Type B pancreatic cell (in vitro differentiated cells): Measurements from ENCODE around the gene FLRT2. TPM values are rescaled to one million over a fixed set of nuclear protein-coding genes. Genes with fewer than 3 reads are reported as not detected.

Experiments
- DNase-seq: peaks from one replicate; pipeline ENCODE4 v3.0.0; 2021; ENCODE audit warnings: mixed read lengths; ENCODE audit not compliant: unreplicated experiment; ENCODE audit errors: extremely low spot score
- H3K27ac Mint-ChIP-seq: 2 replicates; pipeline ENCODE4 v1.8.0; 2021; ENCODE audit warnings: mild to moderate bottlenecking, mixed read lengths
- H3K27me3 Mint-ChIP-seq: 2 replicates; pipeline ENCODE4 v1.8.0; 2021; ENCODE audit warnings: mixed read lengths
- H3K36me3 Mint-ChIP-seq: 2 replicates; pipeline ENCODE4 v1.8.0; 2021; ENCODE audit warnings: mixed read lengths
- H3K4me1 Mint-ChIP-seq: one replicate; pipeline ENCODE4 v1.8.0; 2021; ENCODE audit warnings: mixed read lengths; ENCODE audit not compliant: unreplicated experiment
- H3K4me3 Mint-ChIP-seq: 2 replicates; pipeline ENCODE4 v1.8.0; 2021; ENCODE audit warnings: mild to moderate bottlenecking, mixed read lengths
- H3K9me3 Mint-ChIP-seq: 2 replicates; pipeline ENCODE4 v1.8.0; 2021; ENCODE audit warnings: mixed read lengths
- total RNA-seq: library from RNA; stranded (reverse); gene quantifications from 2 replicates; pipeline ENCODE4 v1.2.1, GENCODE V29; 2021; ENCODE audit warnings: low replicate concordance
- TF ChIP-seq, protein P1 (sequence below): fragments of 200-600 bp; sonication (generic); conservative IDR thresholded peaks from 2 replicates; pipeline ENCODE4 v1.5.0; 2021; ENCODE audit warnings: antibody characterized with exemption, mild to moderate bottlenecking

FLRT2 gene
- total RNA-seq, 1 donor from 2014 or later: 127 TPM

DNA sequence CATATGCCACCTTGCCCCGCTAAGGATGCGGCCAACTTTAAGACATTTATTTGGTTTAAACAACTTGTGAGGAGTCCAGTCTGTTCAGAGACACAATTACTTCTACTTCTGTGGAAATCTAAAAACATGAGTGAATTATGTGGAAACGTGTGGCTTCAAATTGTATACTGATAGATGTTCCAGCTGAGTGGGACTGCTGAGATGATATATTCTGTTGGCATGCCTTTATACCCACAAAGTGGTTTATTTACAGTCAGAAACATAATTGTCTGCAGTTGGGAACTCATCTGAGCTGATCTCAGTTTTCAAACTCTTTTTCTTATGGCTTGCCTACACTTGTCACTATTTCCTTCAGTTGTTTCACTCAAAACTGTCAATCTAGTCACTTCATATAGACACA lies 67.8 kb downstream of the FLRT2 start:
- H3K36me3 Mint-ChIP-seq: peaks cover 31% of the 10 kb centered on the region

DNA sequence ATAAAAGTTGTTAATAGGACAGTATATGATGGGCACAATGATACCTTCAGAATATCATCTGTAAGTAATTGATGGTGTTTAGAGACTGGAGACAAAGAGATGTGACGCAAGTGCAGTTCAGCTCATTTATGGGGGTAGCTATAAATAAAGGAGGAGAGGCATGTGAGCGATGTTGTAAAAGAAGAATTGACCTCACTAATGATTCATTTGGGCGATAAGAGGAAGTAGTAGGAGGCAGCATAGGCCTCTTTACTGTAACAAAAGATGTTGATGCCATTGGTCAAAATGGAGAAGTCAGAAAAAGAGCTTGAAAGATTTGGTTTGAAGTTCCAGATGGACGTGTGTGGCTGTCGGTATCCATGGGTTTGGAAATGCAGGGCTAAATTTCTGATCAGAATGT lies 70.0 kb downstream of the FLRT2 start:
- Mint-ChIP-seq H3K36me3 (peaks cover 32% of the 10 kb centered on the region), H3K9me3 (peaks cover 4% of the 10 kb centered on the region), H3K4me1 (peaks cover 41% of the 10 kb centered on the region), H3K27me3 (no peaks in the 10 kb centered on the region), H3K4me3 (no peak overlapping the region), H3K27ac (no peak overlapping the region)
- DNase-seq: no peak
- TF ChIP-seq, protein P1, sequence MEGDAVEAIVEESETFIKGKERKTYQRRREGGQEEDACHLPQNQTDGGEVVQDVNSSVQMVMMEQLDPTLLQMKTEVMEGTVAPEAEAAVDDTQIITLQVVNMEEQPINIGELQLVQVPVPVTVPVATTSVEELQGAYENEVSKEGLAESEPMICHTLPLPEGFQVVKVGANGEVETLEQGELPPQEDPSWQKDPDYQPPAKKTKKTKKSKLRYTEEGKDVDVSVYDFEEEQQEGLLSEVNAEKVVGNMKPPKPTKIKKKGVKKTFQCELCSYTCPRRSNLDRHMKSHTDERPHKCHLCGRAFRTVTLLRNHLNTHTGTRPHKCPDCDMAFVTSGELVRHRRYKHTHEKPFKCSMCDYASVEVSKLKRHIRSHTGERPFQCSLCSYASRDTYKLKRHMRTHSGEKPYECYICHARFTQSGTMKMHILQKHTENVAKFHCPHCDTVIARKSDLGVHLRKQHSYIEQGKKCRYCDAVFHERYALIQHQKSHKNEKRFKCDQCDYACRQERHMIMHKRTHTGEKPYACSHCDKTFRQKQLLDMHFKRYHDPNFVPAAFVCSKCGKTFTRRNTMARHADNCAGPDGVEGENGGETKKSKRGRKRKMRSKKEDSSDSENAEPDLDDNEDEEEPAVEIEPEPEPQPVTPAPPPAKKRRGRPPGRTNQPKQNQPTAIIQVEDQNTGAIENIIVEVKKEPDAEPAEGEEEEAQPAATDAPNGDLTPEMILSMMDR: no peak

More for the DNA sequence above, 67.8 kb downstream of the FLRT2 start:
- no peak for DNase-seq
- H3K9me3 Mint-ChIP-seq: peaks cover 4% of the 10 kb centered on the region
- H3K27ac Mint-ChIP-seq: no peak overlapping the region
- H3K27me3 Mint-ChIP-seq: no peaks in the 10 kb centered on the region
- TF ChIP-seq, protein P1: no peak
- no peak overlapping the region for H3K4me3 Mint-ChIP-seq
- H3K4me1 Mint-ChIP-seq: peaks cover 22% of the 10 kb centered on the region

DNA sequence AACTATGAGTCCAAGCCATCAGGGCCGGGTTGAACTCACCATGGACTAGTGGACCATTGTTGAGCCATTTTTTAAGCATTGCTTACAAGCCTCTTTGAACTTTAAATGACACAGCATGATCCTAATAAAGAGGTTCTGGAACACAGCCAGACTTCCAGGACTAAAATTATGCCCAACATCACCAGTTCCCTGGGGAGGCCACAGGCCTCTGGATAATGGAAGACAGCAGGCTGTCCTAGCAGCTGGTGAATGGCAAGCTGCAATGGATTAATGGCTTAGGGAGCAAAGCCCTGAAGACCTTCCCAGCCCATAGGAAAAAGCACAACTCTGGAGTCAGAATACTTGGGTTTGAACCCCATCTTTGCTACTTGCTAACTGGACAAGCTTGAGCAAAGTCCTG lies 71.3 kb downstream of the FLRT2 start:
- Mint-ChIP-seq H3K4me3 (no peak overlapping the region), H3K27ac (no peak overlapping the region), H3K36me3 (peaks cover 21% of the 10 kb centered on the region), H3K9me3 (peaks cover 4% of the 10 kb centered on the region), H3K27me3 (no peaks in the 10 kb centered on the region), H3K4me1 (peaks cover 44% of the 10 kb centered on the region)
- TF ChIP-seq, protein P1: no peak
- DNase-seq: no peak

DNA sequence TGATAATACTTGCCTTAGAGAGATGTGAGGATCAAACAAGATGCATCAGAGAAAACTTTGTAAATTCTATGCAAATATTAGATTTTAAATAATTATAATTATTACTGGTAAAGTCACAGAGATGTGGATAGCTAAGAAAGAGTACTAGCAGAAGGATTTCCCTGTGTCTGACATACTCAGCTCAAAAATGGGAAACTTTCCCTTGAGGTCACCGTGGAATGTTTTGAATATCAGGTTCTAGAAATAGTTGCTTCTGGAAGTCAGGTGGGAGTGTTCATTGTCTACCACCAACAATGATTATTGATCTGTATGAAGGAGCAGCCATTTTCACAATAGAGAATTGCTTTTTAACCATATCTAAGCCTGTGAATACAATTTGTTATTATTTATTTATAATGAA lies 71.7 kb downstream of the FLRT2 start:
- Mint-ChIP-seq H3K4me3 (no peak overlapping the region), H3K27ac (no peak overlapping the region), H3K4me1 (peaks cover 44% of the 10 kb centered on the region), H3K9me3 (peaks cover 4% of the 10 kb centered on the region), H3K27me3 (no peaks in the 10 kb centered on the region), H3K36me3 (peaks cover 16% of the 10 kb centered on the region)
- TF ChIP-seq, protein P1: no peak
- no peak for DNase-seq

GRCh38 chr14:85602345-85602744 lies 72.4 kb downstream of the FLRT2 start:
- Mint-ChIP-seq H3K4me1 (peaks cover 44% of the 10 kb centered on the region), H3K36me3 (peaks cover 15% of the 10 kb centered on the region), H3K9me3 (peaks cover 4% of the 10 kb centered on the region), H3K27me3 (no peaks in the 10 kb centered on the region), H3K27ac (no peak overlapping the region), H3K4me3 (no peak overlapping the region)
- DNase-seq: no peak
- TF ChIP-seq, protein P1: no peak

DNA sequence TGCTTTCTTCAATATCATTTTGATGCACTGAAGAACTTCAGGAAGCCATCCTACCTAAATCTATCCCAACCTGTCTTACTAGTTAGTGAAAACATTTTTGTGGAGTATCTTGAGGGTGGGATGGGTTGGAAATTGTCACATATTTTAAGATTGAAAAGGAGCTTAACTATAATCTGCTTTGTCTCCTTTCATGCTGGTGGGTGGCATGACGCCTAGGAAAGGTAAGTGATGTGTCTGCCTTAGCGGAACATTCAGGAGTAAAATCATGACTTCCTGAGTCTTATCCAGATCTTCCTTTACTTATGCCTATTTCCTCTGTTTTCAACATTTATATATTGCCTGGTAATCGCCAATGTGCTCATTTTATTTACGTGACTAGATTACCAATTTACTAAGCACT lies 74.1 kb downstream of the FLRT2 start:
- no peak for DNase-seq
- peaks cover 11% of the 10 kb centered on the region for H3K36me3 Mint-ChIP-seq
- H3K4me3 Mint-ChIP-seq: no peak overlapping the region
- TF ChIP-seq, protein P1: no peak
- peaks cover 4% of the 10 kb centered on the region for H3K9me3 Mint-ChIP-seq
- no peaks in the 10 kb centered on the region for H3K27me3 Mint-ChIP-seq
- peaks cover 44% of the 10 kb centered on the region for H3K4me1 Mint-ChIP-seq
- H3K27ac Mint-ChIP-seq: no peak overlapping the region
